Measurements from ENCODE around the gene ITGA2B.

GRCh38 chr17:44331249-44331760, 58.1 kb downstream of the ITGA2B start:
- TF ChIP-seq CTCF (IDR thresholded peaks at IDR 0.05; ENCODE audit: low read length): peak; percentile 87
- TF ChIP-seq EZH2 (IDR thresholded peaks at IDR 0.05; ENCODE audit: borderline replicate concordance, low read length): no peak
